GM21515 (cell line): ENCODE results near the gene OSBPL6.
"Not testable (repeated sequence)": the region's sequence is repeated elsewhere in the genome, so short reads cannot be mapped to it uniquely, and the experiment has no call there.

Source experiments
- ATAC-seq: cut with Tn5 transposase; IDR thresholded peaks from one replicate; pipeline ENCODE4 v1.9.1; 2021; ENCODE audit not compliant: unreplicated experiment

OSBPL6 gene

GRCh38 chr2:178333851-178334250 lies 139.5 kb downstream of the OSBPL6 start:
- ATAC-seq, result no peak

GRCh38 chr2:178335230-178335629 lies 140.9 kb downstream of the OSBPL6 start:
- no peak for ATAC-seq

GRCh38 chr2:178344121-178344520 lies 149.8 kb downstream of the OSBPL6 start:
- ATAC-seq, result no peak

- ATAC-seq, result no peak
Measured at GRCh38 chr2:178345951-178346350, 151.6 kb downstream of the OSBPL6 start.

GRCh38 chr2:178350051-178350450 lies 155.7 kb downstream of the OSBPL6 start:
- no peak for ATAC-seq

GRCh38 chr2:178357704-178358103 lies 163.4 kb downstream of the OSBPL6 start:
- not testable (repeated sequence) for ATAC-seq

- no peak for ATAC-seq
Measured at GRCh38 chr2:178359192-178359912, 165.0 kb downstream of the OSBPL6 start.

GRCh38 chr2:178361588-178361987 lies 167.3 kb downstream of the OSBPL6 start:
- no peak for ATAC-seq

- ATAC-seq, result no peak
Measured at GRCh38 chr2:178363252-178363651, 168.9 kb downstream of the OSBPL6 start.

GRCh38 chr2:178365116-178365515 lies 170.8 kb downstream of the OSBPL6 start:
- no peak for ATAC-seq

GRCh38 chr2:178366412-178366811 lies 172.1 kb downstream of the OSBPL6 start:
- ATAC-seq, result no peak

GRCh38 chr2:178367344-178367743 lies 173.0 kb downstream of the OSBPL6 start:
- ATAC-seq, result no peak

GRCh38 chr2:178374865-178375264 lies 180.6 kb downstream of the OSBPL6 start:
- no peak for ATAC-seq

GRCh38 chr2:178377046-178377445 lies 182.7 kb downstream of the OSBPL6 start:
- no peak for ATAC-seq

GRCh38 chr2:178379162-178380004 lies 185.1 kb downstream of the OSBPL6 start:
- ATAC-seq, result no peak

GRCh38 chr2:178380763-178381162 lies 186.5 kb downstream of the OSBPL6 start:
- no peak for ATAC-seq

- ATAC-seq, result no peak
Measured at GRCh38 chr2:178383718-178384117, 189.4 kb downstream of the OSBPL6 start.

- ATAC-seq, result no peak
Measured at GRCh38 chr2:178385595-178386148, 191.4 kb downstream of the OSBPL6 start.

GRCh38 chr2:178386986-178387597 lies 192.8 kb downstream of the OSBPL6 start:
- ATAC-seq, result no peak

- ATAC-seq, result no peak
Measured at GRCh38 chr2:178388287-178388686, 194.0 kb downstream of the OSBPL6 start.

GRCh38 chr2:178391701-178392100 lies 197.4 kb downstream of the OSBPL6 start:
- ATAC-seq, result no peak
